Measurements from ENCODE around the gene PLXNC1. TPM values are rescaled to one million over a fixed set of nuclear protein-coding genes. Genes with fewer than 3 reads are reported as not detected.

The PLXNC1 gene
- total RNA-seq, 1 experiment from 2014 or later: 1.3 TPM

- TF ChIP-seq, protein P1, sequence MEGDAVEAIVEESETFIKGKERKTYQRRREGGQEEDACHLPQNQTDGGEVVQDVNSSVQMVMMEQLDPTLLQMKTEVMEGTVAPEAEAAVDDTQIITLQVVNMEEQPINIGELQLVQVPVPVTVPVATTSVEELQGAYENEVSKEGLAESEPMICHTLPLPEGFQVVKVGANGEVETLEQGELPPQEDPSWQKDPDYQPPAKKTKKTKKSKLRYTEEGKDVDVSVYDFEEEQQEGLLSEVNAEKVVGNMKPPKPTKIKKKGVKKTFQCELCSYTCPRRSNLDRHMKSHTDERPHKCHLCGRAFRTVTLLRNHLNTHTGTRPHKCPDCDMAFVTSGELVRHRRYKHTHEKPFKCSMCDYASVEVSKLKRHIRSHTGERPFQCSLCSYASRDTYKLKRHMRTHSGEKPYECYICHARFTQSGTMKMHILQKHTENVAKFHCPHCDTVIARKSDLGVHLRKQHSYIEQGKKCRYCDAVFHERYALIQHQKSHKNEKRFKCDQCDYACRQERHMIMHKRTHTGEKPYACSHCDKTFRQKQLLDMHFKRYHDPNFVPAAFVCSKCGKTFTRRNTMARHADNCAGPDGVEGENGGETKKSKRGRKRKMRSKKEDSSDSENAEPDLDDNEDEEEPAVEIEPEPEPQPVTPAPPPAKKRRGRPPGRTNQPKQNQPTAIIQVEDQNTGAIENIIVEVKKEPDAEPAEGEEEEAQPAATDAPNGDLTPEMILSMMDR (IDR thresholded peaks at IDR 0.05; ENCODE audit: unreplicated experiment): no peak
- DNase-seq: no peak
- no TSS peak for BruUV-seq (replicated peaks)
- Mint-ChIP-seq H3K4me3 (ENCODE audit: low read depth, unreplicated experiment) (no peak overlapping the region), H3K27me3 (ENCODE audit: unreplicated experiment) (no peaks in the 10 kb centered on the region), H3K36me3 (ENCODE audit: insufficient read depth, unreplicated experiment) (no peaks in the 10 kb centered on the region), H3K27ac (ENCODE audit: unreplicated experiment) (no peak overlapping the region), H3K4me1 (ENCODE audit: low read depth, unreplicated experiment) (no peaks in the 10 kb centered on the region), H3K9me3 (ENCODE audit: low read depth, unreplicated experiment) (no peaks in the 10 kb centered on the region)
- intact Hi-C loops (cut with micrococcal nuclease; ENCODE audit: unreplicated experiment): no loop called here
- CTCF ChIA-PET: no interaction called here
These were observed 151.5 kb downstream of the PLXNC1 start for GRCh38 chr12:94299846-94300245.

DNA sequence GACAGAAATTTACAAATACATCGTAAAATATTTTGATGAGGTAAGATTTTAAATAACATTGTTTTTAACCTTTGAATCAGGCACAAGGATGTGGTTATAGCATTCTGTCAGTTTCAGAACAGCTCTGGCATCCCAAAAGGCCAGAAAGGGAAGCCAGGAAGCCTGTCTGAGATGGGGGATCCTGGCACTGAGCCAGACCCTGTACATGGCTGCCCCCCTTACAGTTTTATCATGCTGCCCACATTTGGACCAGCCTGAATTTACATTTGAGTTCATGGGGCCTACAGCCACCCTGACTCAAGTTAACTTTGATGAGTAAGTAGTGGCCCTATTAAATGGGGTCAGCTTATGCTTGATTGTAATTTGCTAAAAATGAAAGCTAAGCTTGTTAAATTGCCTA is 155.6 kb downstream of the PLXNC1 start:
- CTCF ChIA-PET: interaction anchor here (0.7 kb wide), 1 partner anchor 787 kb away, joined by 6 read pairs; no protein-coding TSS in a partner anchor
- H3K36me3 Mint-ChIP-seq (ENCODE audit: insufficient read depth, unreplicated experiment): no peaks in the 10 kb centered on the region
- intact Hi-C loops (cut with micrococcal nuclease; ENCODE audit: unreplicated experiment): no loop called here
- DNase-seq: no peak
- no peak overlapping the region for H3K4me3 Mint-ChIP-seq (ENCODE audit: low read depth, unreplicated experiment)
- no peak overlapping the region for H3K27ac Mint-ChIP-seq (ENCODE audit: unreplicated experiment)
- TF ChIP-seq, protein P1 (IDR thresholded peaks at IDR 0.05; ENCODE audit: unreplicated experiment): no peak
- no peaks in the 10 kb centered on the region for H3K4me1 Mint-ChIP-seq (ENCODE audit: low read depth, unreplicated experiment)
- H3K9me3 Mint-ChIP-seq (ENCODE audit: low read depth, unreplicated experiment): no peaks in the 10 kb centered on the region
- BruUV-seq (replicated peaks): no TSS peak
- H3K27me3 Mint-ChIP-seq (ENCODE audit: unreplicated experiment): no peaks in the 10 kb centered on the region

GRCh38 chr12:94304566-94305061 is 156.2 kb downstream of the PLXNC1 start:
- no peak for DNase-seq
- CTCF ChIA-PET: no interaction called here
- intact Hi-C loops (cut with micrococcal nuclease; ENCODE audit: unreplicated experiment): no loop called here
- no peaks in the 10 kb centered on the region for H3K36me3 Mint-ChIP-seq (ENCODE audit: insufficient read depth, unreplicated experiment)
- TF ChIP-seq, protein P1 (IDR thresholded peaks at IDR 0.05; ENCODE audit: unreplicated experiment): no peak
- H3K9me3 Mint-ChIP-seq (ENCODE audit: low read depth, unreplicated experiment): no peaks in the 10 kb centered on the region
- H3K4me1 Mint-ChIP-seq (ENCODE audit: low read depth, unreplicated experiment): no peaks in the 10 kb centered on the region
- no peaks in the 10 kb centered on the region for H3K27me3 Mint-ChIP-seq (ENCODE audit: unreplicated experiment)
- no TSS peak for BruUV-seq (replicated peaks)
- no peak overlapping the region for H3K4me3 Mint-ChIP-seq (ENCODE audit: low read depth, unreplicated experiment)
- no peak overlapping the region for H3K27ac Mint-ChIP-seq (ENCODE audit: unreplicated experiment)

GRCh38 chr12:94305130-94305957 is 157.0 kb downstream of the PLXNC1 start:
- DNase-seq: no peak
- TF ChIP-seq, protein P1 (IDR thresholded peaks at IDR 0.05; ENCODE audit: unreplicated experiment): no peak
- Mint-ChIP-seq H3K4me3 (ENCODE audit: low read depth, unreplicated experiment) (no peak overlapping the region), H3K36me3 (ENCODE audit: insufficient read depth, unreplicated experiment) (no peaks in the 10 kb centered on the region), H3K9me3 (ENCODE audit: low read depth, unreplicated experiment) (no peaks in the 10 kb centered on the region), H3K27me3 (ENCODE audit: unreplicated experiment) (no peaks in the 10 kb centered on the region), H3K4me1 (ENCODE audit: low read depth, unreplicated experiment) (no peaks in the 10 kb centered on the region), H3K27ac (ENCODE audit: unreplicated experiment) (no peak overlapping the region)
- no TSS peak for BruUV-seq (replicated peaks)
- CTCF ChIA-PET: no interaction called here
- intact Hi-C loops (cut with micrococcal nuclease; ENCODE audit: unreplicated experiment): no loop called here

Measured in Calu3 (cell line).